DOHH2 (cell line): ENCODE measurements around the gene PAK1.

Experiments used
- H3F3A ChIP-seq: fragments of 200-600 bp; sonication (generic), shearing (Covaris generic); 2 replicates; pipeline ENCODE4 v1.6.0; 2016; ENCODE audit warnings: antibody characterized with exemption, mild to moderate bottlenecking; ENCODE audit not compliant: control insufficient read depth, insufficient read depth
- H3K27ac ChIP-seq: fragments of 200-600 bp; sonication (generic); 2 replicates; pipeline ENCODE4 v1.5.1; 2014; ENCODE audit warnings: low read depth, mild to moderate bottlenecking, low read length, moderate library complexity
- H3K27me3 ChIP-seq: fragments of 200-600 bp; sonication (generic); 2 replicates; pipeline ENCODE4 v1.6.1; 2014; ENCODE audit warnings: mild to moderate bottlenecking, low read length, mixed read lengths; ENCODE audit not compliant: control insufficient read depth
- H3K36me3 ChIP-seq: fragments of 200-600 bp; sonication (generic); 2 replicates; pipeline ENCODE4 v1.6.1; 2014; ENCODE audit warnings: mild to moderate bottlenecking, low read length, moderate library complexity, mixed read lengths; ENCODE audit not compliant: control insufficient read depth
- H3K4me1 ChIP-seq: fragments of 200-600 bp; sonication (generic); 2 replicates; pipeline ENCODE4 v1.6.1; 2014; ENCODE audit warnings: mild to moderate bottlenecking, low read length, mixed read lengths; ENCODE audit not compliant: control insufficient read depth
- H3K4me2 ChIP-seq: fragments of 200-600 bp; sonication (generic); 2 replicates; pipeline ENCODE4 v1.6.0; 2014; ENCODE audit warnings: mild to moderate bottlenecking, low read length, moderate library complexity
- H3K4me3 ChIP-seq: fragments of 200-600 bp; sonication (generic); 2 replicates; pipeline ENCODE4 v1.5.1; 2014; ENCODE audit warnings: mild to moderate bottlenecking, low read length, mixed read lengths
- H3K79me2 ChIP-seq: fragments of 200-600 bp; sonication (generic); 2 replicates; pipeline ENCODE4 v1.6.1; 2014; ENCODE audit warnings: mild to moderate bottlenecking, low read length, mixed read lengths; ENCODE audit not compliant: control insufficient read depth
- H3K9me2 ChIP-seq: fragments of 200-600 bp; sonication (generic); replicated peaks from 2 replicates; pipeline ENCODE4 v1.6.1; 2014; ENCODE audit warnings: mild to moderate bottlenecking, low read length, mixed read lengths; ENCODE audit not compliant: control insufficient read depth
- H3K9me3 ChIP-seq: fragments of 200-600 bp; sonication (generic); 2 replicates; pipeline ENCODE4 v1.6.1; 2014; ENCODE audit warnings: antibody characterized with exemption, low read length, mixed read lengths; ENCODE audit not compliant: control insufficient read depth, insufficient read depth
- H4K20me1 ChIP-seq: fragments of 200-600 bp; sonication (generic); 2 replicates; pipeline ENCODE4 v1.6.0; 2014; ENCODE audit warnings: low read depth, mild to moderate bottlenecking, antibody characterized with exemption, low read length, moderate library complexity; ENCODE audit not compliant: control insufficient read depth, insufficient read depth
- CTCF ChIP-seq: fragments of 200-600 bp; sonication (generic); IDR thresholded peaks from one replicate; pipeline ENCODE4 v1.5.1; 2014; ENCODE audit warnings: antibody characterized with exemption, mild to moderate bottlenecking, low read depth, low read length; ENCODE audit not compliant: poor library complexity, severe bottlenecking
- EZH2phosphoT487 ChIP-seq: fragments of 200-600 bp; sonication (generic); IDR thresholded peaks from 2 replicates; pipeline ENCODE4 v1.6.1; 2017; ENCODE audit warnings: borderline replicate concordance, mild to moderate bottlenecking, antibody characterized with exemption, low read length, moderate library complexity, mixed read lengths

Gene PAK1

GRCh38 chr11:77347948-77348347, 125.9 kb downstream of the PAK1 start:
- no peaks in the 10 kb centered on the region for H3K79me2 ChIP-seq
- no peaks in the 10 kb centered on the region for H3K4me1 ChIP-seq
- no peak for TF ChIP-seq EZH2phosphoT487
- TF ChIP-seq CTCF: no peak
- H3K27me3 ChIP-seq: no peaks in the 10 kb centered on the region
- H3K9me3 ChIP-seq: no peaks in the 10 kb centered on the region
- H3K9me2 ChIP-seq: no peaks in the 10 kb centered on the region
- H3K36me3 ChIP-seq: no peaks in the 10 kb centered on the region
- H3F3A ChIP-seq: no peaks in the 10 kb centered on the region
- H4K20me1 ChIP-seq: no peaks in the 10 kb centered on the region
- no peak overlapping the region for H3K4me3 ChIP-seq
- H3K4me2 ChIP-seq: no peak overlapping the region
- H3K27ac ChIP-seq: no peak overlapping the region

GRCh38 chr11:77346906-77347603, 126.8 kb downstream of the PAK1 start:
- no peaks in the 10 kb centered on the region for H3K27me3 ChIP-seq
- H3F3A ChIP-seq: no peaks in the 10 kb centered on the region
- no peaks in the 10 kb centered on the region for H3K9me3 ChIP-seq
- no peak overlapping the region for H3K4me2 ChIP-seq
- no peak overlapping the region for H3K27ac ChIP-seq
- no peaks in the 10 kb centered on the region for H4K20me1 ChIP-seq
- H3K36me3 ChIP-seq: no peaks in the 10 kb centered on the region
- H3K4me1 ChIP-seq: no peaks in the 10 kb centered on the region
- H3K4me3 ChIP-seq: no peak overlapping the region
- no peak for TF ChIP-seq EZH2phosphoT487
- no peak for TF ChIP-seq CTCF
- H3K79me2 ChIP-seq: no peaks in the 10 kb centered on the region
- no peaks in the 10 kb centered on the region for H3K9me2 ChIP-seq

- Histone ChIP-seq H3K36me3 (no peaks in the 10 kb centered on the region), H3K79me2 (no peaks in the 10 kb centered on the region)
- no peak for TF ChIP-seq CTCF
- TF ChIP-seq EZH2phosphoT487: no peak
These were observed 128.3 kb downstream of the PAK1 start for GRCh38 chr11:77345621-77346020.

More at GRCh38 chr11:77345621-77346020, 128.3 kb downstream of the PAK1 start:
- H3K27ac ChIP-seq: no peak overlapping the region
- H3K4me3 ChIP-seq: no peak overlapping the region
- H3K27me3 ChIP-seq: no peaks in the 10 kb centered on the region
- H3K9me3 ChIP-seq: no peaks in the 10 kb centered on the region
- H3K9me2 ChIP-seq: no peaks in the 10 kb centered on the region
- no peaks in the 10 kb centered on the region for H3F3A ChIP-seq
- H3K4me1 ChIP-seq: no peaks in the 10 kb centered on the region
- H3K4me2 ChIP-seq: no peak overlapping the region
- H4K20me1 ChIP-seq: no peaks in the 10 kb centered on the region
